ENCODE results near the gene DNAJC1. TPM values are rescaled to one million over a fixed set of nuclear protein-coding genes. Genes with fewer than 3 reads are reported as not detected.
"Not testable (repeated sequence)": the region's sequence is repeated elsewhere in the genome, so short reads cannot be mapped to it uniquely, and the experiment has no call there.

DNAJC1 gene
- polyA plus RNA-seq, 2 of the 4 experiments (the other 2 are of a cell fraction), result 19.2 to 34.2 TPM

DNA sequence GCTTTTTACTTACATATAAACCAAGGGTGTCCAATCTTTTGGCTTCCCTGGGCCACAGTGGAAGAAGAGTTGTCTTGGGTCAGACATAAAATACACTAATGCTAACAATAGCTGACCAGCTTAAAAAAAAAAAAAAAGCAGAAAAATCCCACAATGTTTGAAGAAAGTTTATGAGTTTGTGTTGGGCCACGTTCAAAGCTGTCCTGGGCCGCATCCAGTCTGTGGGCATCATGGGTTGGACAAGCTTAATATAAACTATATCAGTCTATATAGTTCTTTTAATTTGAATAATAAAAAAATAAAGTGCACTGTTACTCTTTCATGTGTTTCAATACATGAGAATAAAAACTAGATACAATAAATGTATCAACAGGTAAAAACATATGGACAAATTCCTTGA, 179.9 kb downstream of the DNAJC1 start (continued):
- TF ChIP-seq NR3C1 (IDR thresholded peaks at IDR 0.05), result no peak
- TF ChIP-seq RARB (CRISPR knock-in tag; IDR thresholded peaks at IDR 0.05), result no peak
- TF ChIP-seq PHF8 (IDR thresholded peaks at IDR 0.05; ENCODE audit: borderline replicate concordance, low read depth), result no peak
- no peak for TF ChIP-seq KDM5A (IDR thresholded peaks at IDR 0.05)
- TF ChIP-seq POLR2A (IDR thresholded peaks at IDR 0.05; ENCODE audit: low read length), result no peak
- no peak for TF ChIP-seq EHMT2 (IDR thresholded peaks at IDR 0.05; ENCODE audit: low read depth)
- TF ChIP-seq, protein P1, sequence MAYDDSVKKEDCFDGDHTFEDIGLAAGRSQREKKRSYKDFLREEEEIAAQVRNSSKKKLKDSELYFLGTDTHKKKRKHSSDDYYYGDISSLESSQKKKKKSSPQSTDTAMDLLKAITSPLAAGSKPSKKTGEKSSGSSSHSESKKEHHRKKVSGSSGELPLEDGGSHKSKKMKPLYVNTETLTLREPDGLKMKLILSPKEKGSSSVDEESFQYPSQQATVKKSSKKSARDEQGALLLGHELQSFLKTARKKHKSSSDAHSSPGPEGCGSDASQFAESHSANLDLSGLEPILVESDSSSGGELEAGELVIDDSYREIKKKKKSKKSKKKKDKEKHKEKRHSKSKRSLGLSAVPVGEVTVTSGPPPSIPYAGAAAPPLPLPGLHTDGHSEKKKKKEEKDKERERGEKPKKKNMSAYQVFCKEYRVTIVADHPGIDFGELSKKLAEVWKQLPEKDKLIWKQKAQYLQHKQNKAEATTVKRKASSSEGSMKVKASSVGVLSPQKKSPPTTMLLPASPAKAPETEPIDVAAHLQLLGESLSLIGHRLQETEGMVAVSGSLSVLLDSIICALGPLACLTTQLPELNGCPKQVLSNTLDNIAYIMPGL (CRISPR knock-in tag; IDR thresholded peaks at IDR 0.05; ENCODE audit: borderline replicate concordance), result no peak
- no peak for TF ChIP-seq ZFP36 (IDR thresholded peaks at IDR 0.05; ENCODE audit: borderline replicate concordance, partially characterized antibody)

DNA sequence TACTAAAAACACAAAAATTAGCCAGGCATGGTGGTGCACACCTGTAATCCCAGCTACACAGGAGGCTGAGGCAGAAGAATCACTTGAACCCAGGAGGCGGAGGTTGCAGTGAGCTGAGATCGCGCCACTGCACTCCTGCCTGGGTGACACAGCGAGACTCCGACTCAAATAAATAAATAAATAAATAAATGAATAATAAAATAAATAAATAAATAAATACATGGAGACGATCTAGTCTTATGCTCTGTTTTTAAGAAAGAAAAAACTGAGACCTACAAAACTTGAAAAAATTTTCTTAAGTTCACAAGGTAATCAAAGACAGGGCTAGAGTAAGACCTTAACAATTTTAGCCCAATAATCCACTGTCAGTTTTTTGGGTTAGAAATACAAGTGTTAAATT, 181.3 kb downstream of the DNAJC1 start:
- WGBS (ENCODE audit: missing lambda C conversion rate), result 89% methylated on average over 6 of the region's 6 CpGs
- peaks cover 24% of the 10 kb centered on the region for H3K9me3 ChIP-seq
- POLR2A ChIA-PET; H3K27ac ChIP-seq; H3K4me1 ChIP-seq; FAIRE-seq; H3K4me3 ChIP-seq; ATAC-seq; DNase-seq (ENCODE audit: low read depth in 1 of 2, low spot score in 1 of 2); CTCF ChIA-PET; H3K4me2 ChIP-seq: not testable (repeated sequence)
- peak; percentile 75 for TF ChIP-seq ZC3H11A (IDR thresholded peaks at IDR 0.05)

DNA sequence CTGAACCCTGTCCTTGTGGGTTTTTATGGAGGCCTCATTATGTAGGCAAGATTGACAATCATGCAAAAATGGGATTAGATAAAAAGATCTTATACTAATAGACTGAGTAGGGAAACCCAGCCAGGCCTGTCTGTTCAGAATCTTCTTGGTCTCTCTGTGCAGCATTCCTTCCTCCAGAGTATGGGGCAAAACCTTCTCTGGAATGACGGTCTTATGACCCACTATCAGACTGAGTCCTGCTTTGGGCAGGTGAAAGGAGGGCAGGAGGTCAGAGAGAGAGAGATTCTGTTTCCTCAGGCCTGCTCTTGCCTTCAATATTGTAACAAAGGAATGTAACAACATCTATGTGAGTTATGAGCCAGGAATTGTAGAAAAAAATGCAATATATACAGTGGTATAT, 182.6 kb downstream of the DNAJC1 start:
- no peak for TF ChIP-seq ESRRA (IDR thresholded peaks at IDR 0.05; ENCODE audit: borderline replicate concordance, low read length)
- no peak for TF ChIP-seq HOXA7 (CRISPR knock-in tag; IDR thresholded peaks at IDR 0.05)
- TF ChIP-seq, protein P2, sequence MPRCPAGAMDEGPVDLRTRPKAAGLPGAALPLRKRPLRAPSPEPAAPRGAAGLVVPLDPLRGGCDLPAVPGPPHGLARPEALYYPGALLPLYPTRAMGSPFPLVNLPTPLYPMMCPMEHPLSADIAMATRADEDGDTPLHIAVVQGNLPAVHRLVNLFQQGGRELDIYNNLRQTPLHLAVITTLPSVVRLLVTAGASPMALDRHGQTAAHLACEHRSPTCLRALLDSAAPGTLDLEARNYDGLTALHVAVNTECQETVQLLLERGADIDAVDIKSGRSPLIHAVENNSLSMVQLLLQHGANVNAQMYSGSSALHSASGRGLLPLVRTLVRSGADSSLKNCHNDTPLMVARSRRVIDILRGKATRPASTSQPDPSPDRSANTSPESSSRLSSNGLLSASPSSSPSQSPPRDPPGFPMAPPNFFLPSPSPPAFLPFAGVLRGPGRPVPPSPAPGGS (IDR thresholded peaks at IDR 0.05), result no peak
- TF ChIP-seq, protein P3, sequence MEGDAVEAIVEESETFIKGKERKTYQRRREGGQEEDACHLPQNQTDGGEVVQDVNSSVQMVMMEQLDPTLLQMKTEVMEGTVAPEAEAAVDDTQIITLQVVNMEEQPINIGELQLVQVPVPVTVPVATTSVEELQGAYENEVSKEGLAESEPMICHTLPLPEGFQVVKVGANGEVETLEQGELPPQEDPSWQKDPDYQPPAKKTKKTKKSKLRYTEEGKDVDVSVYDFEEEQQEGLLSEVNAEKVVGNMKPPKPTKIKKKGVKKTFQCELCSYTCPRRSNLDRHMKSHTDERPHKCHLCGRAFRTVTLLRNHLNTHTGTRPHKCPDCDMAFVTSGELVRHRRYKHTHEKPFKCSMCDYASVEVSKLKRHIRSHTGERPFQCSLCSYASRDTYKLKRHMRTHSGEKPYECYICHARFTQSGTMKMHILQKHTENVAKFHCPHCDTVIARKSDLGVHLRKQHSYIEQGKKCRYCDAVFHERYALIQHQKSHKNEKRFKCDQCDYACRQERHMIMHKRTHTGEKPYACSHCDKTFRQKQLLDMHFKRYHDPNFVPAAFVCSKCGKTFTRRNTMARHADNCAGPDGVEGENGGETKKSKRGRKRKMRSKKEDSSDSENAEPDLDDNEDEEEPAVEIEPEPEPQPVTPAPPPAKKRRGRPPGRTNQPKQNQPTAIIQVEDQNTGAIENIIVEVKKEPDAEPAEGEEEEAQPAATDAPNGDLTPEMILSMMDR (IDR thresholded peaks at IDR 0.05), result no peak
- H3K4me1 ChIP-seq, result no peaks in the 10 kb centered on the region
- POLR2A ChIA-PET, result no interaction called here
- ATAC-seq, result no peak
- H3K27ac ChIP-seq, result no peak overlapping the region
- H3K4me3 ChIP-seq, result no peak overlapping the region
- no peak for DNase-seq (ENCODE audit: low read depth in 1 of 2, low spot score in 1 of 2)
- FAIRE-seq, result no peak
- H3K4me2 ChIP-seq, result no peak overlapping the region
- WGBS (ENCODE audit: missing lambda C conversion rate), result 84% methylated on average over 1 of the region's 1 CpG
- CTCF ChIA-PET, result no interaction called here
- peaks cover 11% of the 10 kb centered on the region for H3K9me3 ChIP-seq

DNA sequence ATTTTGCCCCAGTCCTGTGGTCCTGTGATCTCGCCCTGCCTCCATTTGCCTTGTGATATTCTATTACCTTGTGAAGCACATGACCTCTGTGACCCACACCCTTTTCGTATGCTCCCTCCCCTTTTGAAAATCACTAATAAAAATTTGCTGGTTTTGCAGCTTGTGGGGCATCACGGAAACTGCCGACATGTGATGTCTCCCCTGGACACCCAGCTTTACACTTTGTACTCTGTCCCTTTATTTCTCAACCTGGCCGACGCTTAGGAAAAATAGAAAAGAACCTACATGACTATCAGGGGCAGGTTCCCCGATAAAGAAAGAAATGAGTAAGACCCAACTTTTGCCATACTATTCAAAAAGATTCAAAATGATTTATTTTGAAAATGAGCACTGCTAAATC, 185.1 kb downstream of the DNAJC1 start:
- H3K4me3 ChIP-seq; CTCF ChIA-PET; ATAC-seq; H3K27ac ChIP-seq; FAIRE-seq; H3K4me1 ChIP-seq; H3K9me3 ChIP-seq; POLR2A ChIA-PET; DNase-seq (ENCODE audit: low read depth in 1 of 2, low spot score in 1 of 2); H3K4me2 ChIP-seq: not testable (repeated sequence)
- whole genome bisulfite sequencing (ENCODE audit: missing lambda C conversion rate), result 90% methylated on average over 7 of the region's 7 CpGs

DNA sequence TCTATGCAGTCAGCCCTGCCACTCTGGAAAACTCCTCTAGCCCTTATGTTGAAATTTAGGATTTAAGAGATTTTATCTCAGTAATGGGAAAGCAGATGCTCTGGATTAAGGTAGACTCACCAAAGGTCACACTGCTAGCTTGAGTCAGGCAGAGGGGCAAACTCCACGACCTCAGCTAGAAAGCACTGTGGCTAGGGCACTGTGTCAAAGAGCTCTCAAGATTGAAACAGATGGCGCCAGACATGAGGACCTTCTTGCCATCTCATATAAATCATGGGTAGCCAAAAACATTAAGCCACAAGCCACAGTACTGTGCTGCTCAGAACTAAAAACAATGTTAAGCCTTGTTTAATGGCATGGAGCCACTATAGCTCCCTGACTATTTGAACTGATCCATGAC, 188.7 kb downstream of the DNAJC1 start:
- no peak overlapping the region for H3K4me2 ChIP-seq
- no peak overlapping the region for H3K27ac ChIP-seq
- ChIA-PET POLR2A (no interaction called here), CTCF (no interaction called here)
- WGBS (ENCODE audit: missing lambda C conversion rate), result 63% methylated on average over 2 of the region's 2 CpGs
- no peak for DNase-seq (ENCODE audit: low read depth in 1 of 2, low spot score in 1 of 2)
- H3K4me3 ChIP-seq, result no peak overlapping the region
- no peak for ATAC-seq
- no peak for FAIRE-seq
- TF ChIP-seq CHD4 (IDR thresholded peaks at IDR 0.05; ENCODE audit: borderline replicate concordance) (no peak), BHLHE40 (IDR thresholded peaks at IDR 0.05; ENCODE audit: low read depth, low read length) (no peak), FOSB (CRISPR knock-in tag; IDR thresholded peaks at IDR 0.05) (no peak), KDM5A (IDR thresholded peaks at IDR 0.05) (no peak), NPAS2 (CRISPR knock-in tag; IDR thresholded peaks at IDR 0.05; ENCODE audit: borderline replicate concordance) (no peak), NR3C1 (IDR thresholded peaks at IDR 0.05) (no peak)
- TF ChIP-seq, protein P4, sequence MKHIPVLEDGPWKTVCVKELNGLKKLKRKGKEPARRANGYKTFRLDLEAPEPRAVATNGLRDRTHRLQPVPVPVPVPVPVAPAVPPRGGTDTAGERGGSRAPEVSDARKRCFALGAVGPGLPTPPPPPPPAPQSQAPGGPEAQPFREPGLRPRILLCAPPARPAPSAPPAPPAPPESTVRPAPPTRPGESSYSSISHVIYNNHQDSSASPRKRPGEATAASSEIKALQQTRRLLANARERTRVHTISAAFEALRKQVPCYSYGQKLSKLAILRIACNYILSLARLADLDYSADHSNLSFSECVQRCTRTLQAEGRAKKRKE (CRISPR knock-in tag; IDR thresholded peaks at IDR 0.05; ENCODE audit: low read depth), result no peak
- no peaks in the 10 kb centered on the region for H3K4me1 ChIP-seq
- no peaks in the 10 kb centered on the region; the same call in 2 of the 3 replicates for H3K9me3 ChIP-seq
